Peyer's patch (tissue), 4 donors: ENCODE measurements around the gene MBNL2. TPM values are rescaled to one million over a fixed set of nuclear protein-coding genes. Genes with fewer than 3 reads are reported as not detected.
A peak's percentile ranks its signal among the peaks of the same experiment; 100 is the strongest.

ENCODE experiments used
- DNase-seq, 3 donors: peaks; one replicate each; pipeline ENCODE4 v3.0.0-alpha.2; 2017 to 2019
- H3K27ac ChIP-seq, 4 donors: fragments of 200-600 bp; sonication (generic); one replicate each; pipeline ENCODE4 v1.5.1; 2016 to 2019
- H3K27me3 ChIP-seq, 2 donors: fragments of 200-600 bp; sonication (generic); one replicate each; pipeline ENCODE4 v1.5.1; 2019
- H3K36me3 ChIP-seq, 3 donors: fragments of 200-600 bp; sonication (generic); one replicate each; pipeline ENCODE4 v1.5.1; 2016 to 2019
- H3K4me1 ChIP-seq, 4 donors: fragments of 200-600 bp; sonication (generic); one replicate each; pipeline ENCODE4 v1.5.1; 2016 to 2019
- H3K4me3 ChIP-seq, 4 donors: fragments of 200-600 bp; sonication (generic); 1 replicate in 3 of 4; 2 replicates in 1 of 4; pipeline ENCODE4 v1.5.1; 2016 to 2019; ENCODE audit warnings: mild to moderate bottlenecking in 1 of 4
- H3K9me3 ChIP-seq, 4 donors: fragments of 200-600 bp; sonication (generic); one replicate each; pipeline ENCODE4 v1.5.1; 2016 to 2019; ENCODE audit warnings: mild to moderate bottlenecking in 1 of 4
- CTCF ChIP-seq, 6 experiments: fragments of 450-650 bp in 4 of 6; fragments of 200-600 bp in 2 of 6; sonication (generic) in 1 of 6; IDR thresholded peaks; one replicate each; pipeline ENCODE4 v1.5.1; 2017 to 2019; ENCODE audit warnings: antibody characterized with exemption in 6 of 6, mild to moderate bottlenecking in 3 of 6, moderate library complexity in 1 of 6
- POLR2A ChIP-seq, 2 donors: fragments of 450-650 bp; IDR thresholded peaks; one replicate each; pipeline ENCODE4 v1.5.1; 2017; ENCODE audit warnings: antibody characterized with exemption in 2 of 2, mild to moderate bottlenecking in 2 of 2, moderate library complexity in 2 of 2
- total RNA-seq, 4 donors: library from RNA; depleted of rRNA; stranded (reverse); fragments of >200 nt; gene quantifications; one replicate each; pipeline ENCODE4 v1.1.0, GENCODE V29; 2016

MBNL2 gene
- total RNA-seq, 4 donors from 2014 or later, result 27.0 to 44.6 (median 36.3) TPM

DNA sequence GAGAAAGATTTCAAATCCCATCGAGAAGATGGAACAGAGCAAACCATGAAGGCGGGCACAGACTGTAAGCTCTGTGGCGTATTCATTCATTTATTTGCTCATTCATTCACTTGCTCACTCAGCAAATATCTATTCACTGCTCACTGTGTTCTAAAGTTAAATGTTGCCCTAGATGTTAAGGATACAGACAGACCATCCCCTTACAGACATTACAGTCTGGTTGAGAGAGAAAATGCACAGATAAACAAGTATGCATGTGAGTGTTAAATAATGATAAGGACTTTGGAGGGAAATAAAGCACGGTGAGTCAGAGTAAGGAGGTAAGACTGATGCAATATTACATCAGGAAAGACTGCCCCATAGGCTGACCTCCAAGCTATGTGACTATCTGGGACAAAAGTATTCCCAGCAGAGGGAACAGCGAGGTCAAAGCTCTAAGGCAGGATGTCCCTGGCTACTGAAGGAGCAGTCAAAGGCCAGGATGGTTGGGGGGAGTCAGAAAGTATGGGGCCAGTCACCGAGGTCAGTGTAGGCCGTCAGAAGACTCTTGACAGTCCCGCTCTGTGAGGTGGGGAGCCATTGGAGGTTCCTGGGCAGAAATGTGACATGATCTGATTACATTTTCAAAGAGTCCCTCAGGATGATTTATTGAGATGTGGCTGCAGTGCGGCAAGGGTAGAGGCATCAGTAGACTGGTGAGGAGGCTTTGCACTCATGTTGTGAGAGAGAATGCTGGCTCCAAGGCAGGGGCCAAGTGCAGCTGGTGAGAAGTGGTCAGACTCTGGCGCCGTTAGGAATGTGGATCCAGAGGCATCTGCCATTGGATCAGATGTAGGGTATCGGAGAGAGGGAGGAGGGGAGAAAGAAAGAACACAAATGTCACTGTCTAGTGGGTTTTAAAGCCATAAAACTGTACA, 37.9 kb downstream of the MBNL2 start:
- Histone ChIP-seq H3K9me3 (no peaks in the 10 kb centered on the region), H3K4me1 (peaks cover 0 to 70% (median 4%) of the 10 kb centered on the region in 4 donors), H3K36me3 (no peaks in the 10 kb centered on the region), H3K27me3 (no peaks in the 10 kb centered on the region), H3K4me3 (no peak overlapping the region), H3K27ac (peak overlapping the region in 2 of 4 donors; percentile 48 to 71)
- peak in 1 of 3 donors; percentile 66 for DNase-seq
- TF ChIP-seq CTCF (IDR thresholded peaks at IDR 0.05) (no peak), POLR2A (IDR thresholded peaks at IDR 0.05) (no peak)

DNA sequence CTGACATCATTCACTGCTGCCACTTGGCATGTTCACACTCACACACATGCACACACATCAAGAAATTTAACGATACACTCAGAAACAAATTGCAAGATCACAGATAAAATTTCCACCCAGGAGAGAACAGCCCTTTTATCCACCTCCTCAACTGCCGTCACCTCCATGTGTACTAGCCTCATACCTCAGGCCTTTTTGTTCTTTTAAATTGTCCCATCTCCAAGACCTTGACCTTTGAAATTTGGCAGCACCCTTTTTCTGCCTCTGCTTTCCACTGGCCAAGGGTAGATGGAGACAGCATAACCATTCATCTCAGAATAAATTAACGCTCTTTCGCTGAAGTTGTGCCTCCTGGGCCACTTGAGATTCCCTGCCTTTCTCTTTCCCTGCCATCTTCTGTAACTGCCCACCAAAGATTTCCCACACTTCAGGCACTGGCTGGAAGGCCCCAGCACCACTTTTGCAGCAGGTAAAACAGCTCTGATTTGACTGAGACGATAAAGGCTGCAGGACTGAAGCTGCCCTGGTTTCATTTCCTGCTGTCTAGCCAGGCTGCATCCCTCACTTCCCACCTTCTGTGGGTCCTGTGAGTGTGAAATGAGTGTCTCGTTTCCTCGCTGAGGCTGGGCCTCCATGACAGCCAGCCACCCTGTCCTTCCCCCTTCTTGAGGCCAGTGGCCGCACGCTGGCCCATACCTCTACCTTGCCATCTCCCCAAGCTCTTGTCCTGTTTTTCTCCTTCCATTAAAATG, 39.3 kb downstream of the MBNL2 start:
- H3K36me3 ChIP-seq, result no peaks in the 10 kb centered on the region
- TF ChIP-seq POLR2A (IDR thresholded peaks at IDR 0.05) (no peak), CTCF (IDR thresholded peaks at IDR 0.05) (no peak)
- peak overlapping the region in 1 of 4 donors; percentile 48 for H3K27ac ChIP-seq
- no peak overlapping the region for H3K4me3 ChIP-seq
- no peaks in the 10 kb centered on the region for H3K9me3 ChIP-seq
- DNase-seq, result peak in 1 of 3 donors; percentile 21
- H3K4me1 ChIP-seq, result peaks cover 0 to 56% (median 4%) of the 10 kb centered on the region in 4 donors
- no peaks in the 10 kb centered on the region for H3K27me3 ChIP-seq

DNA sequence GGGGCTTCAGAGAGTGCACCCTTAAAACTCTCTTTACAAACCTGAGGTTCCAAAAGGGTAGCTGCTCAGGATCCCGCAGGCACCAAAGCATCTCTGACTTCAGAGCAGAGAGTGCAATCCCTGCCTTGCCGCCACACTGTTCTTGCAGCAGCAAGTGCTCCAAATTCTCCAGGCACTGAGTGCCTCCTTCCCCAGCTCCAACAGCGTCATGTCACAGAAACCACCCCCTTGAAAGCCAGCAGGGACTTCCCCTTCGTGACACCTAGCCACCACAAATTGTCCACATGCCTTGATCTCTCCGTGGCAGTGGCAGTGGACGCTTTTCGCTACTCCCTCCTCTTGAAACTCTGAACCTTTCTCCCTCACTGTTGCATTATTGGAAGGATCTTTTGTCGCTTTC, 39.9 kb downstream of the MBNL2 start:
- Histone ChIP-seq H3K4me1 (peaks cover 0 to 51% (median 4%) of the 10 kb centered on the region in 4 donors), H3K27ac (no peak overlapping the region), H3K36me3 (no peaks in the 10 kb centered on the region), H3K4me3 (no peak overlapping the region), H3K27me3 (no peaks in the 10 kb centered on the region), H3K9me3 (no peaks in the 10 kb centered on the region)
- no peak for TF ChIP-seq POLR2A (IDR thresholded peaks at IDR 0.05)
- TF ChIP-seq CTCF (IDR thresholded peaks at IDR 0.05), result no peak
- DNase-seq, result no peak

GRCh38 chr13:97263160-97263559, 41.0 kb downstream of the MBNL2 start:
- H3K4me1 ChIP-seq, result peaks cover 0 to 40% (median 2%) of the 10 kb centered on the region in 4 donors
- DNase-seq, result no peak

DNA sequence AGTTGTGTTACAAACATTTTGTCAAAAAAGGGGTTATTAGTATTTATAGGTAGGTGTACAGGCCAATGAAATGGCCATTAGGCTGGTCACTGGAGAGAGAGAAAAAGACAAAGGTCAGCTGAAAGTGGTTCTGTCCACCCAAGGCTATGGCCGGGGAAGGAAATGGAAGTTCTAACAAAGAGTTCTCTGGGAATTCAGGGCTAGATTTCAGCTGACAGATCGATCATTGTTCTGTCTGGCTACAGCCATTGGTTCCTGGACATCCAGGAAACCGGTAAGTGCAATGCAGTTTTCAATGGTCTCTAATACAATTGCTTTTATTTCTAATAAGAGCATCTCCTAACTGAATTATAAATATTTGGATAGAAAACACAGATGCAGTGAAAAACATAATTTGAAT, 42.5 kb downstream of the MBNL2 start:
- H3K27ac ChIP-seq, result no peak overlapping the region
- H3K4me3 ChIP-seq, result no peak overlapping the region
- TF ChIP-seq POLR2A (IDR thresholded peaks at IDR 0.05) (no peak), CTCF (IDR thresholded peaks at IDR 0.05) (no peak)
- DNase-seq, result no peak
- H3K4me1 ChIP-seq, result peaks cover 0 to 27% (median 2%) of the 10 kb centered on the region in 4 donors
- no peaks in the 10 kb centered on the region for H3K36me3 ChIP-seq
- no peaks in the 10 kb centered on the region for H3K9me3 ChIP-seq
- H3K27me3 ChIP-seq, result no peaks in the 10 kb centered on the region

More at GRCh38 chr13:97263160-97263559, 41.0 kb downstream of the MBNL2 start:
- no peak overlapping the region for H3K27ac ChIP-seq
- TF ChIP-seq CTCF (IDR thresholded peaks at IDR 0.05), result no peak
- H3K4me3 ChIP-seq, result no peak overlapping the region
- H3K9me3 ChIP-seq, result no peaks in the 10 kb centered on the region
- H3K27me3 ChIP-seq, result no peaks in the 10 kb centered on the region
- no peaks in the 10 kb centered on the region for H3K36me3 ChIP-seq
